GM23338 (cell line): Measurements from ENCODE around the gene IRAK1.

Source experiments
- CREB1 ChIP-seq: fragments of 250-450 bp; sonication (Bioruptor Pico); IDR thresholded peaks from 2 replicates; pipeline ENCODE4 v1.5.0; 2020; ENCODE audit warnings: low read depth, mild to moderate bottlenecking, moderate library complexity
- CTCF ChIP-seq, 2 experiments: fragments of 200-600 bp in 1 of 2; sonication (generic) in 1 of 2; conservative IDR thresholded peaks; 2 replicates each; pipeline versions ENCODE4 v1.5.1 to v1.6.1; 2016 to 2017; ENCODE audit warnings: antibody characterized with exemption in 2 of 2, low read depth in 2 of 2, mild to moderate bottlenecking in 2 of 2, moderate library complexity in 1 of 2
- ETS1 ChIP-seq: IDR thresholded peaks from 2 replicates; pipeline ENCODE4 v1.6.1; 2016; ENCODE audit warnings: antibody characterized with exemption
- EZH2 ChIP-seq: fragments of 200-600 bp; sonication (generic); IDR thresholded peaks from one replicate; pipeline ENCODE4 v1.8.0; 2017; ENCODE audit warnings: antibody characterized with exemption, mild to moderate bottlenecking, low read depth; ENCODE audit not compliant: unreplicated experiment
- EZH2phosphoT487 ChIP-seq: fragments of 200-600 bp; sonication (generic); IDR thresholded peaks from one replicate; pipeline ENCODE4 v1.8.1; 2018; ENCODE audit warnings: antibody characterized with exemption; ENCODE audit not compliant: unreplicated experiment
- JUNB ChIP-seq: IDR thresholded peaks from one replicate; pipeline ENCODE4 v1.6.1; 2016; ENCODE audit warnings: antibody characterized with exemption; ENCODE audit not compliant: unreplicated experiment
- POLR2AphosphoS5 ChIP-seq: IDR thresholded peaks from 2 replicates; pipeline ENCODE4 v1.6.1; 2016; ENCODE audit warnings: antibody characterized with exemption, low read depth
- REST ChIP-seq: IDR thresholded peaks from one replicate; pipeline ENCODE4 v1.6.1; 2018; ENCODE audit warnings: antibody characterized with exemption; ENCODE audit not compliant: unreplicated experiment
- STAT1 ChIP-seq: IDR thresholded peaks from one replicate; pipeline ENCODE4 v1.6.1; 2016; ENCODE audit warnings: antibody characterized with exemption; ENCODE audit not compliant: unreplicated experiment
- ZNF331 ChIP-seq: fragments of 250-450 bp; sonication (Bioruptor Pico); IDR thresholded peaks from 2 replicates; pipeline ENCODE4 v1.5.0; 2020; ENCODE audit warnings: low read depth, mild to moderate bottlenecking, moderate library complexity

GRCh38 chrX:153989973-153990655 lies 29.6 kb downstream of the IRAK1 start:
- TF ChIP-seq CTCF (conservative IDR thresholded peaks at IDR 0.05; ENCODE audit: low read depth in 2 of 2), result no peak
- no peak for TF ChIP-seq EZH2
- no peak for TF ChIP-seq POLR2AphosphoS5
- no peak for TF ChIP-seq EZH2phosphoT487
- TF ChIP-seq REST, result no peak
- TF ChIP-seq STAT1, result no peak
- no peak for TF ChIP-seq ZNF331
- no peak for TF ChIP-seq JUNB
- TF ChIP-seq ETS1, result no peak
- TF ChIP-seq CREB1 (CRISPR knock-in tag), result no peak
